ENCODE measurements around the gene CHURC1. TPM values are rescaled to one million over a fixed set of nuclear protein-coding genes. Genes with fewer than 3 reads are reported as not detected.

The CHURC1 gene
- total RNA-seq, 2 donors from 2014 or later: 115 to 128 TPM

DNA sequence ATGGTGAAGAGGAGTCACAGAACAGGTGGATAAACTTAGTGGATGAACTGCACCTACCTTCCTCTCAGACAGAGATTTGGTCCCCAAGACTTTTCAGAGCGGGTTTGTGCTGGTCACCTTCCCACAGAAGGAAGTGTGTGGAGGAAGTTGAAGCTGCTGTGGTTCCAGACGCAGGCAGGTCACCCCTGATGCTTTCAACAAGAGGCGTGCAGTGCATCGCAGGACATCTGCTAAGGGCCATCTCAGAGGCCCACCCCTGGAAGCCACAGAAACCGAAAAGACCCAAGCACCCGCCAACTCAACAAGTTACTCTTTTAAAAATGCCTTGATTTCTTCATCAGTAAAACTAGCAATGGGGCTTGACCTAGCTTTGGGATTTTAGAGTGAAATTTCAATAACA, 29.3 kb downstream of the CHURC1 start:
- Histone ChIP-seq H3K27me3 (replicated peaks; ENCODE audit: insufficient read depth) (no peaks in the 10 kb centered on the region), H3K27ac (no peak overlapping the region), H3K9me3 (no peaks in the 10 kb centered on the region), H3K4me3 (no peak overlapping the region), H3K36me3 (peaks cover 13% of the 10 kb centered on the region), H3K4me1 (ENCODE audit: control insufficient read depth in 1 of 2, low read depth in 2 of 2) (no peaks in the 10 kb centered on the region)
- DNase-seq (ENCODE audit: low spot score) (no peak), ATAC-seq (ENCODE audit: insufficient number of reproducible peaks, low FRiP score, low read depth) (no peak)
- TF ChIP-seq, protein P1, sequence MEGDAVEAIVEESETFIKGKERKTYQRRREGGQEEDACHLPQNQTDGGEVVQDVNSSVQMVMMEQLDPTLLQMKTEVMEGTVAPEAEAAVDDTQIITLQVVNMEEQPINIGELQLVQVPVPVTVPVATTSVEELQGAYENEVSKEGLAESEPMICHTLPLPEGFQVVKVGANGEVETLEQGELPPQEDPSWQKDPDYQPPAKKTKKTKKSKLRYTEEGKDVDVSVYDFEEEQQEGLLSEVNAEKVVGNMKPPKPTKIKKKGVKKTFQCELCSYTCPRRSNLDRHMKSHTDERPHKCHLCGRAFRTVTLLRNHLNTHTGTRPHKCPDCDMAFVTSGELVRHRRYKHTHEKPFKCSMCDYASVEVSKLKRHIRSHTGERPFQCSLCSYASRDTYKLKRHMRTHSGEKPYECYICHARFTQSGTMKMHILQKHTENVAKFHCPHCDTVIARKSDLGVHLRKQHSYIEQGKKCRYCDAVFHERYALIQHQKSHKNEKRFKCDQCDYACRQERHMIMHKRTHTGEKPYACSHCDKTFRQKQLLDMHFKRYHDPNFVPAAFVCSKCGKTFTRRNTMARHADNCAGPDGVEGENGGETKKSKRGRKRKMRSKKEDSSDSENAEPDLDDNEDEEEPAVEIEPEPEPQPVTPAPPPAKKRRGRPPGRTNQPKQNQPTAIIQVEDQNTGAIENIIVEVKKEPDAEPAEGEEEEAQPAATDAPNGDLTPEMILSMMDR (IDR thresholded peaks at IDR 0.05): no peak

DNA sequence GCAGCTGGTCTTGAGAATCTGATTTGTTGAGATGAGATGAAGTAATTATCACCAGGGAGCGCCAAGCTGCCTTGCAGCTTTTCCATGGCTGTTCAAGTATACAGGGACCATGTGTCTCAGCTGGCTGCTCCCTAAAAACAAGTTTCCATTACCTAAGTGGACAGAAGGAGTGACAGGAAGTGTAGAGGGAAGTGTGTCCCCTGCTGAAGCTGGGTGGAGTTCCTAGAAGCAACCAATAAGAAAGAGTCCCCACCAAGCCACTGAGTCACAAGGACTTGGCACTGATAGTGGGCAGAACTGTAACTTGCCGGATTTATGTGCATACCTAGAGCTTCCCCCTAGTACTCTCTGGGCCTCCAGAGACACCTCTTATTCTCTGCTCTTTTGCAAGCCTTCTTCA, 29.8 kb downstream of the CHURC1 start:
- ATAC-seq (ENCODE audit: insufficient number of reproducible peaks, low FRiP score, low read depth) (no peak), DNase-seq (ENCODE audit: low spot score) (no peak)
- Histone ChIP-seq H3K9me3 (no peaks in the 10 kb centered on the region), H3K36me3 (peaks cover 13% of the 10 kb centered on the region), H3K27ac (no peak overlapping the region), H3K4me1 (ENCODE audit: control insufficient read depth in 1 of 2, low read depth in 2 of 2) (no peaks in the 10 kb centered on the region), H3K27me3 (replicated peaks; ENCODE audit: insufficient read depth) (no peaks in the 10 kb centered on the region), H3K4me3 (no peak overlapping the region)
- TF ChIP-seq, protein P1 (IDR thresholded peaks at IDR 0.05): no peak

DNA sequence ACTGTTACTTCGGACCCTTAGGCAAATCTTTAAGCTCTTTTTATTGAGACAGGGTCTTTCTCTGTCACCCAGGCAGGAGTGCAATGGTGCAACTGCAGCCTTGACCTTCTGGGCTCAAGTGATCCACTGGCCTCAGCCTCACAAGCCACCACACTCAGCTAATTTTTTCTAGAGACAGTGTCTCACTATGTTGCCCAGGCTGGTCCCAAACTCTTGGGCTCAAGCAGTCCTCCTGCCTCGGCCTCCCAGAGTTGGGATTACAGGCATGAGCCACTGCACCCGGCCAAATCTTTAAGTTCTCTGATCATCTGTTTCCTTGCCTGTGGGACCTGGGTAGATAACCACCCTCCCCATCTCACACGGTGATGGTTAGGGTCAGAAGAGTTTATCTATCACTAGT, 30.6 kb downstream of the CHURC1 start:
- no peak overlapping the region for H3K4me3 ChIP-seq
- H3K27ac ChIP-seq: no peak overlapping the region
- DNase-seq (ENCODE audit: low spot score) (no peak), ATAC-seq (ENCODE audit: insufficient number of reproducible peaks, low FRiP score, low read depth) (no peak)
- no peaks in the 10 kb centered on the region for H3K9me3 ChIP-seq
- TF ChIP-seq, protein P1 (IDR thresholded peaks at IDR 0.05): no peak
- H3K4me1 ChIP-seq (ENCODE audit: control insufficient read depth in 1 of 2, low read depth in 2 of 2): no peaks in the 10 kb centered on the region
- H3K36me3 ChIP-seq: peaks cover 13% of the 10 kb centered on the region
- no peaks in the 10 kb centered on the region for H3K27me3 ChIP-seq (replicated peaks; ENCODE audit: insufficient read depth)

DNA sequence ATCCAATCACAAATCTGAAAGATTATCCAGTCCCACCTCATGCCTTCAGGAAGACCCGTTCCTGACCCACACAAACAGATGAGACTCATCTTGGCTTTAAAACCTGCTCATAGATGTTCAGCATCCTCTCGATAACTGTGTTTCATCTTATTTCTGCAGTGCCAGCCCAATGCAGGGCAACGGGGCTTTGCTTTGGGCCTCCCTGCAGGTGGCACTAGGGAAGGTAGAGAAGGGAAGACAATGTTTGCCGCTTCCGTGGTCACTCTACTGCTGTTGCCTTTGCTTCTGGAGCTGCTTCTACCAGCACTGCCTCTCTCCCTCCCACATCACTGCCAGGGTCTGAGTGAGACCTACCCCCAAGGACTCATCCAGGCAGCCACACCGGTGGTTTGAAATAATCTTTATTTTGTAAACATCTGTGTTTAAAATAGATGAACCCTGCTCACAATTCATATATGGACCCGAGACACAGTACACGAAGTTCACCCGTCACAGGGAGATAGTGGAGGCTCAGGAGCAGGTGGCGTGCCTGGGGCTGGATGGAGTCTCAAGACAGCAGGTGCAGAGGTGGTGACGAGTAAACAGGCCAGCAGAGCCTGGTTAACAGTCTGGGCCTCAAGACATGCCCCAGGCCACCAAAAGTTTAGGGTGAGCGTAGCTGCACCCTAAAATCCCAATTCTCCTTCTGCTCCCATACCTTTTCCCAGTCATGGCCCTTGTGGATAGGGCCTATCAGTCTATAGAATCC, 31.4 kb downstream of the CHURC1 start:
- Histone ChIP-seq H3K4me3 (no peak overlapping the region), H3K27me3 (replicated peaks; ENCODE audit: insufficient read depth) (no peaks in the 10 kb centered on the region), H3K36me3 (peaks cover 9% of the 10 kb centered on the region), H3K4me1 (ENCODE audit: control insufficient read depth in 1 of 2, low read depth in 2 of 2) (no peaks in the 10 kb centered on the region), H3K9me3 (no peaks in the 10 kb centered on the region), H3K27ac (no peak overlapping the region)
- TF ChIP-seq, protein P1 (IDR thresholded peaks at IDR 0.05): no peak
- DNase-seq (ENCODE audit: low spot score): no peak
- no peak for ATAC-seq (ENCODE audit: insufficient number of reproducible peaks, low FRiP score, low read depth)

DNA sequence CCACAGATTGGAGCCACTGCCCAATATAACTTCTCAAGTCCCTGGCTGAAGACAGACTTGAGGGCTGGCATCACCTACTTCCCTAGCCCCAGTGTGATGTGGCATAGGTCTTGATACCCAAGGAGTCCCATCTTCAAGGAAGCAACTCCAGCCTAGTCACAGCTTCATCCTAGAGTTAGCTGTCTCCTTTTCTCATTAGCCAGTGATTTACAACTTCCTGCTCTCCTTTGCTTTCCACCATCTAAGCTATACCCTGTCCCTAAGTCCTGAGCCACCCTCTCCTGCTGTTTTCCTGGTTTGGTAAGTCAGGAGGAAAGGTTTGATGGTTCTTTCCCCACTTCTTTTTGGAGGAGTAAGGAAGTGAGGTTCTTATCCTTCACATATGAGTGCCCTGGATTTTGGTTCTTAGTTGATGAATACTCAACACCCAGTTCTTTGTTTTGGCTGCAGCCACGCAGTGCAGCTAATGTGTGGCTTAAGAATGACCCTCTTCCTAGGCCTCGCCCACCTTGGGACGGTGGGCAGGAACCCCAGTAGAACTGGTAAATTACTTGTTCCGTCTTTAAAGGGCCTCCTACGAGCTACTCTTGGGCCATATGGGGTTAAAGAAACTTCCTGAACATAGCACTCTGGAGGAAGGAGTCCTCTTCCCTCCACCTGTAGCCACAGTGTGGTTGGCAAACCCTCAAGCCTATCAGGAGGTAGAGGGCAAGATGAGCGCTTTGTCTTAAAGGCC, 32.2 kb downstream of the CHURC1 start:
- H3K4me1 ChIP-seq (ENCODE audit: control insufficient read depth in 1 of 2, low read depth in 2 of 2): peaks cover under 1 to 1% of the 10 kb centered on the region in 2 donors
- H3K27ac ChIP-seq: no peak overlapping the region
- no peak for ATAC-seq (ENCODE audit: insufficient number of reproducible peaks, low FRiP score, low read depth)
- no peak for DNase-seq (ENCODE audit: low spot score)
- no peak overlapping the region for H3K4me3 ChIP-seq
- peaks cover 6% of the 10 kb centered on the region for H3K36me3 ChIP-seq
- H3K9me3 ChIP-seq: no peaks in the 10 kb centered on the region
- TF ChIP-seq, protein P1 (IDR thresholded peaks at IDR 0.05): no peak
- H3K27me3 ChIP-seq (replicated peaks; ENCODE audit: insufficient read depth): no peaks in the 10 kb centered on the region
